LNCAP (cell line): Measurements from ENCODE around the gene HSCB.

Experiments used
- CTCF ChIP-seq: fragments of 450-650 bp; IDR thresholded peaks from 2 replicates; pipeline ENCODE4 v1.5.1; 2017; ENCODE audit warnings: mild to moderate bottlenecking

HSCB gene

DNA sequence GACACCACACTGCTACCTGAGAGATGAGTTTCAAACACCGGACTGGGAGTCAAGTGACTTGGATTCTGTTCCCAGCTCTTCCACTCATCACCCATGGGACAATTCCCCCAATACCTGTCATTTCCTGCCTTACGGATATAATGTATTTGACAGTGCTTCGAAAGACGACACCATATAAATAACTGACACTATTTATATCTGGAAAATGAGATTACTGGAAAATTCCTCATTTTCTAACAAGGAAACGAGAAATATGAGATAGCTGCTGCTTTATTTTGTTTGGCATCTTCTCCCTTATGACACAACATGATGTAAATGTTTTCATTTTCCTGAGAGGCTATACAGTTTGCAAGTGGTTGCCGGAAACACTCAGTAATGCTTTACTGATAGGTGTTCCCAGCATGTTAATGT is 8.6 kb downstream of the HSCB start:
- TF ChIP-seq CTCF: no peak

DNA sequence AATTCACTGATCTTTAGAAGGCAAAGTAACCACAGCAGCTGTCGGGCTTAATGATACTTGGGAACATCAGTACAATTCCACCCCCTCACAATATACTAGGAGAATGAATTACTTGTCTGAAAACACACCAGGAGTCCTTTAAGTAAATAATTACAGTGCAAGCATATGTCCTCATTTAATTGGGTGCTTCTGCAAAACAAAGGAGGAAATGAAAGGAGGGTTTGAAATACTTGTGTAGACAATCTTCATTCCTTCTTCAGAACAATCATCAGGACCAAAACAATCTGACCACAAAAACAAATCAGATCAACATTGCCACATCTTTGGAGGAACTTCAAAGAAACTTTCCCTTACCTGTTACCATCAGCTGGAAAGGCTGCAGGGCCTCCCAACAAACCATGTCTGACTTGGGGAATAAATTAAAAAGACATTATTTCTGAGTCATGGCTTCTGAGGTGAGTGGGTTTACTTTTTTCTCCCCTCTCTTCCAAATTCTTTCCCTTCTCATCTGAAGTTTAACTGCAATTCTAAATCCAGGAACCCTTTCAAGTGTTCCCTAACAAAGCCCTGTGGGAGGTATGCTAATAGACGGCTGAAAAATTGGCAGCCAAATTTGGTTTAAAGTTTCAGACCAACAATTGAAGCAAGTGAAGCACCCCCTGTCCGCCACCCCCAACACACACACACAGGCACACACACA is 18.2 kb downstream of the HSCB start:
- no peak for TF ChIP-seq CTCF

DNA sequence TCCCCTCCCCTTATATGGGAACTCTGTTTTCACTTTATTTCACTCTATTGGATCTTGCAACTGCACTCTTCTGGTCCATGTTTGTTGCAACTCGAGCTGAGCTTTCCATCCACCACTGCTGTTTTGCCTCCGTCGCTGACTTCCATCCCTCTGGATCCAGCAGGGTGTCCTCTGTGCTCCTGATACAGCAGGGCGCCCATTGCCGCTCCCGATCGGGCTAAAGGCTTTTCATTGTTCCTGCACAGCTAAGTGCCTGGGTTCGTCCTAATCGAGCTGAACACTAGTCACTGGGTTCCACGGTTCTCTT is 19.6 kb downstream of the HSCB start:
- TF ChIP-seq CTCF: no peak

GRCh38 chr22:28766628-28767027 is 24.8 kb downstream of the HSCB start:
- TF ChIP-seq CTCF: no peak

DNA sequence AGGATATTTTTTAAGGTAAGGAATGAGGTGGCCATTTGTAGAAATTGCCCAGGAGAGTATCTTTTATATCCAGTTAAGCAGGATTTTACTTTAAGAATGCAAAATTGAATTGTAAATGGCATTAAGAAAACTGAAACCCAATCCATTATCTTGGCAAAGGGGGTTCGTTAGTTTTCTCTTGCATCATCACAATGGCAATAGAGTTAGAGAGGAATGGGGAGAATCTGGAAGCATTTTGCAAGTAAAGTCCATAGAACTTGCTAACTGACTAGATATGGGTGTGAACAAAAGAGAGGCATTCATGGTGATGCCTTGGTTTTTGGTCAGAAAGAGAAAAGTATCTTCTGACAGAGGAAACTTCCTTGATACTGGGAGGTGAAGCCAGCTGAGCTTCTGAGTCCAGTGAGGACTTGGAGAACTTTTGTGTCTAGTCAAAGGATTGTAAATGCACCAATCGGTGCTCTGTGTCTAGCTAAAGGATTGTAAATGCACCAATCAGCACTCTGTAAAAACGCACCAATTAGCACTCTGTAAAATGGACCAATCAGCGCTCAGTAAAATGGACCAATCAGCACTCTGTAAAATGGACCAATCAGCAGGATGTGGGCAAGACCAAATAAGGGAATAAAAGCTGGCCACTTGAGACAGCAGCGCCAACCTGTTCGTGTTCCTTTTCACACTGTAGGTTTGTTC is 27.0 kb downstream of the HSCB start:
- no peak for TF ChIP-seq CTCF

DNA sequence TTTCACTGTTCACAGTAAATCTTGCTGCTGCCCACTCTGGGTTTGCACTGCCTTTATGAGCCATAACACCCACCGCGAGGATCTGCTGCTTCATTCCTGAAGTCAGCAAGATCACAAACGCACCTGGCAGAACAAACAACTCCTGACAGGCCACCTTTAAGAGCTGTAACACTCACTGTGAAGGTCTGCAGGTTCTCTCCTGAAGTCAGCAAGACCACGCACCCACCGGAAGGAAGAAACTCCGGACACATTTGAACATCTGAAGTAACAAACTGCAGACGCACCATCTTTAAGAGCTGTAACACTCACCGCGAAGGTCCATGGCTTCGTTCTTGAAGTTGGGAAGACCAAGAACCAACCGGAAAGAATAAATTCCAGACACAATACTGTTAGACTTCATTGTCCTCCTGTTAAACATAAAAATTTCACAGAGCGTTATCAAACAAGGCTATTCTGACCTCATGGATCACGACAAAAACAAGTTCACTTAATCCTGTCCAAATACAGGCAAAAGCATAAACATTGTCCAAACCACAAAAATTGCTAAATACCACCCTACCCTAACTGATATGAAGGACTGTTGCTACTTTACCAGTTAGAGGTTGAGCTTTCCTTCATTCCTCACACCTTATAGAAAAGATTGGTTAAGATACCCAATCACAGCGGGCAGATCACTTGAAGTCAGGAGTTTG is 27.7 kb downstream of the HSCB start:
- no peak for TF ChIP-seq CTCF

- TF ChIP-seq CTCF: no peak
Observed at GRCh38 chr22:28771195-28771791, 29.5 kb downstream of the HSCB start.
